DMS53 (cell line): ENCODE data around the gene ARHGAP26.

Experiments used
- DNase-seq: peaks from one replicate; lab custom pipeline; 2025; lab: John Stamatoyannopoulos, UW

ARHGAP26 gene

GRCh38 chr5:142769793-142770649 is at the start of gene ARHGAP26:
Gene ARHGAP26, plus strand, starts transcription at chr5:142770377. Its CDS starts 385 bp downstream, at chr5:142770762.
- DNase-seq = peak; percentile 98

- peak; percentile 98 for DNase-seq
Observed at GRCh38 chr5:142720641-142721271, 49.4 kb upstream of the ARHGAP26 start.

- DNase-seq = no peak
Observed at GRCh38 chr5:142722146-142722545, 48.0 kb upstream of the ARHGAP26 start.

GRCh38 chr5:142722896-142723295 is 47.3 kb upstream of the ARHGAP26 start:
- DNase-seq = no peak

- DNase-seq = no peak
Observed at GRCh38 chr5:142724821-142725220, 45.4 kb upstream of the ARHGAP26 start.

GRCh38 chr5:142725231-142726187 is 44.7 kb upstream of the ARHGAP26 start:
- DNase-seq = peak; percentile 11

GRCh38 chr5:142726188-142726731 is 43.9 kb upstream of the ARHGAP26 start:
- no peak for DNase-seq

- DNase-seq = no peak
Observed at GRCh38 chr5:142727735-142728047, 42.5 kb upstream of the ARHGAP26 start.

GRCh38 chr5:142735323-142736246 is 34.6 kb upstream of the ARHGAP26 start:
- no peak for DNase-seq

GRCh38 chr5:142736247-142736632 is 33.9 kb upstream of the ARHGAP26 start:
- DNase-seq = no peak

GRCh38 chr5:142737179-142737578 is 33.0 kb upstream of the ARHGAP26 start:
- DNase-seq = no peak

- peak; percentile 94 for DNase-seq
Observed at GRCh38 chr5:142740474-142741242, 29.5 kb upstream of the ARHGAP26 start.

- no peak for DNase-seq
Observed at GRCh38 chr5:142743592-142744441, 26.4 kb upstream of the ARHGAP26 start.

GRCh38 chr5:142745268-142745667 is 24.9 kb upstream of the ARHGAP26 start:
- no peak for DNase-seq

- no peak for DNase-seq
Observed at GRCh38 chr5:142746532-142747433, 23.4 kb upstream of the ARHGAP26 start.

- DNase-seq = no peak
Observed at GRCh38 chr5:142748132-142748531, 22.0 kb upstream of the ARHGAP26 start.

GRCh38 chr5:142748568-142749249 is 21.5 kb upstream of the ARHGAP26 start:
- DNase-seq = peak; percentile 50

- DNase-seq = peak; percentile 72
Observed at GRCh38 chr5:142749321-142749720, 20.9 kb upstream of the ARHGAP26 start.
